ENCODE data around the gene KCNK3. TPM values are rescaled to one million over a fixed set of nuclear protein-coding genes. Genes with fewer than 3 reads are reported as not detected.

The KCNK3 gene
- total and polyA plus RNA-seq, 3 donors from 2014 or later = 1.0 to 2.5 (median 1.5) TPM

DNA sequence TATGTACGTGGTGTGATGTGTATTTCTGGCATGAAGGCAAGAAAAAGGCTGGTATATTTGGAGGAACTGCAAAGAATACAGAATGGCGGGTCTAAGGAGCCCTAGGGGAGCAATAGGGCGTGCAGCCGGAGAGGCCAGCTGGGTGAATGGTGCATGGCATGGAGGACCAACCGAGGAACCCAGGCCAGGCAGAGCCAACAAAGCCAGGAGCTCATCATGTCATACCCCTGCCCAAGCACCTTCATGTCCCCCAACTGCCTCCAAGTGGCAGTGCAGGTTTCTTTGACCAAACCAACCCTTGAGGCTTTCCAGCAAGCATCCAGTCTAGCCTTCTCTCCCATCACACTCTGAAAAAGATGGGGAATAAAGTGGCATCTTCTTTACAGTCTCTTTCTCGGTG, 8.9 kb upstream of the KCNK3 start:
- H3K27me3 ChIP-seq = no peaks in the 10 kb centered on the region
- TF ChIP-seq POLR2A (IDR thresholded peaks at IDR 0.05) = no peak
- TF ChIP-seq, protein P1, sequence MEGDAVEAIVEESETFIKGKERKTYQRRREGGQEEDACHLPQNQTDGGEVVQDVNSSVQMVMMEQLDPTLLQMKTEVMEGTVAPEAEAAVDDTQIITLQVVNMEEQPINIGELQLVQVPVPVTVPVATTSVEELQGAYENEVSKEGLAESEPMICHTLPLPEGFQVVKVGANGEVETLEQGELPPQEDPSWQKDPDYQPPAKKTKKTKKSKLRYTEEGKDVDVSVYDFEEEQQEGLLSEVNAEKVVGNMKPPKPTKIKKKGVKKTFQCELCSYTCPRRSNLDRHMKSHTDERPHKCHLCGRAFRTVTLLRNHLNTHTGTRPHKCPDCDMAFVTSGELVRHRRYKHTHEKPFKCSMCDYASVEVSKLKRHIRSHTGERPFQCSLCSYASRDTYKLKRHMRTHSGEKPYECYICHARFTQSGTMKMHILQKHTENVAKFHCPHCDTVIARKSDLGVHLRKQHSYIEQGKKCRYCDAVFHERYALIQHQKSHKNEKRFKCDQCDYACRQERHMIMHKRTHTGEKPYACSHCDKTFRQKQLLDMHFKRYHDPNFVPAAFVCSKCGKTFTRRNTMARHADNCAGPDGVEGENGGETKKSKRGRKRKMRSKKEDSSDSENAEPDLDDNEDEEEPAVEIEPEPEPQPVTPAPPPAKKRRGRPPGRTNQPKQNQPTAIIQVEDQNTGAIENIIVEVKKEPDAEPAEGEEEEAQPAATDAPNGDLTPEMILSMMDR (IDR thresholded peaks at IDR 0.05) = no peak
- 90 to 93% methylated on average over 5 to 6 of the region's 6 CpGs for WGBS, 2 donors
- no peak for DNase-seq
- intact Hi-C loops (cut with DNase I; ENCODE audit: low total_unique reads) = no loop called here
- H3K4me1 ChIP-seq = no peaks in the 10 kb centered on the region
- H3K4me3 ChIP-seq = no peak overlapping the region
- no peaks in the 10 kb centered on the region for H3K36me3 ChIP-seq (ENCODE audit: low read depth, missing control alignments)
- no peaks in the 10 kb centered on the region for H3K9me3 ChIP-seq
- no peak overlapping the region for H3K27ac ChIP-seq

DNA sequence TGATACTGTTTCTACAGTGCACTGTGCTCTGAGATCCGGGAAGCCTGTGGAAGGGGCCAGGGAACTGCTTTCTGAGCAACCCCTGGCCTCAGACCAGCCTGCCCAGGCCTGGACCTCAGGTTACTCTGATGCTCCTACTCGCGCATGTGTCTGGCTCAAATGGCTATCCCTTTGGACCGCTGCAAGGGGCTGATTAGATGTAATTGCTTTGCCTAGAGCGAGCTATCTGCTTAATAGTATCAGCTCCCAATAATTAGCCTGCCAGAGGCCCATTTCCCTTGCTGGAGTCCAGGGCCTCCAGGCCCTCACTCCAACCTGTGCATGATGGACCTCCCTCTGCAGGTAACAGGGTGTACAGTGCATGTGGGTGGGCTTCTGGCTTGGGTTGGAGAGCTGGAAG, 7.2 kb upstream of the KCNK3 start:
- TF ChIP-seq POLR2A (IDR thresholded peaks at IDR 0.05) = no peak
- TF ChIP-seq, protein P1 (IDR thresholded peaks at IDR 0.05) = no peak
- Histone ChIP-seq H3K27me3 (no peaks in the 10 kb centered on the region), H3K9me3 (no peaks in the 10 kb centered on the region), H3K4me3 (no peak overlapping the region), H3K4me1 (no peaks in the 10 kb centered on the region), H3K27ac (no peak overlapping the region), H3K36me3 (ENCODE audit: low read depth, missing control alignments) (no peaks in the 10 kb centered on the region)
- DNase-seq = no peak
- 88 to 96% methylated on average over 5 of the region's 5 CpGs for WGBS, 2 donors
- intact Hi-C loops (cut with DNase I; ENCODE audit: low total_unique reads) = no loop called here

DNA sequence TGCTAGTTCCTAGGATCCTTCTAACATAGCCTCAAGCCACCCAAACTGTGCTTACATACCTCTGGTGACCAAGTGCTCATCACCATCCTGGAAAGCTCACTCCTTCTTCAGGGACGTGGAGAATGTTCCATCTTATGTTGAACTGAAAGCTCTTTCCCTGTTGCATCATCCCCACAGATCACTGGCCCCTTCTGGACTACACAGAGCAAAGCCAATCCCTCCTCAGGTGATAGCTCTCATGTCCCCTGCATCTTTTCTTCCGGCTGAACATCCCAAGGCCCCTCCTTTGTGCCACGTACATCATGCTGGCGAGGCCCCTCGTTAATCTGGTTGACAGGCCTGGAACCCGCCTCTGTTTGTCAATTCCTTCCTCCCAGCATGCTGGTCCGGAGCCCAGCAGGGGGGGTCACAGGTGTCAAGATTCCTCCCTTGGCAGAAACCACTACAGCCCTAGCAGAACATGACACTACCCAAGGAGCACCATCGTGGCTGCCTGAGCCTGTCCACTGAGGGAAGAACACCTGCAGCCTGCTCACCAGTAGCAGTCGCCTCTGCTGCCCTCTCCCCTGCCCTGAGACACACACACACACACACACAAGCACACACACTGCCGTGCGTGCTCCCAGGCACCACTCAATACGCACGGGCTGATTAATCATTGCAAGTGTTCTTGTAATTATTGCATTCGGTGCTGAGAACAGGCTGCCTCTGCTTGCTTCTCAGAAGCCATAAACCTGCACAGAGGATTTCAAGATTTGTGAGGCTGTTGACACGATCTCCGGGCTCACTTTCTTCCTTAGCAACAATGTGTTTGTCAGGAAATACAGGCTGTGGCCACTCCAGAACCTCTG, 6.3 kb upstream of the KCNK3 start:
- intact Hi-C loops (cut with DNase I; ENCODE audit: low total_unique reads) = no loop called here
- DNase-seq = no peak
- H3K27ac ChIP-seq = no peak overlapping the region

DNA sequence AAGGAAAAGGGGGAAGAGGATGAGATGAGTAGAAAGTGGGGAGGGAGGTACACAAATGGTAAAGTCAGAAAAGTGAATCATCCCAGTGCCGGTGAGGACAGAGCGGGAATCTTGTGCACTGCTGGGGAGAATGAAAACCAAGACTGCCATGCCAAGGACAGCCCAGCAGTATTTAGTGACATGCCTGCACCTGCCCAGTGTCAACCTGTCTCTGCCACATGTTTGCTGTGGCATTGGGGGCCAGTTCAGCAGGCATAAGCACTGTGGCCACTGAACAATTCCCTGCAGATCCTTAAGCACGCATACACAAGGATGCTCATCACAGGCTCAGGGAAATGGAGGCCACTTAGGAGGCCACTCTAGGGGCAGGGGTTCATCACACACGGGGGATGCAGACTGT, 5.2 kb upstream of the KCNK3 start:
- no peaks in the 10 kb centered on the region for H3K36me3 ChIP-seq (ENCODE audit: low read depth, missing control alignments)
- H3K4me1 ChIP-seq = peaks cover 5% of the 10 kb centered on the region
- DNase-seq = no peak
- TF ChIP-seq POLR2A (IDR thresholded peaks at IDR 0.05) = no peak
- TF ChIP-seq, protein P1 (IDR thresholded peaks at IDR 0.05) = no peak
- WGBS, 2 donors = 85 to 92% methylated on average over 4 of the region's 4 CpGs
- H3K27ac ChIP-seq = no peak overlapping the region
- H3K27me3 ChIP-seq = no peaks in the 10 kb centered on the region
- no peak overlapping the region for H3K4me3 ChIP-seq
- H3K9me3 ChIP-seq = no peaks in the 10 kb centered on the region
- intact Hi-C loops (cut with DNase I; ENCODE audit: low total_unique reads) = no loop called here

More for the DNA sequence above, 6.3 kb upstream of the KCNK3 start:
- H3K4me1 ChIP-seq = no peaks in the 10 kb centered on the region
- TF ChIP-seq, protein P1 (IDR thresholded peaks at IDR 0.05) = no peak
- no peak for TF ChIP-seq POLR2A (IDR thresholded peaks at IDR 0.05)
- WGBS, 2 donors = 60 to 64% methylated on average over 16 of the region's 16 CpGs
- H3K27me3 ChIP-seq = no peaks in the 10 kb centered on the region
- H3K36me3 ChIP-seq (ENCODE audit: low read depth, missing control alignments) = no peaks in the 10 kb centered on the region
- H3K4me3 ChIP-seq = no peak overlapping the region
- H3K9me3 ChIP-seq = no peaks in the 10 kb centered on the region

DNA sequence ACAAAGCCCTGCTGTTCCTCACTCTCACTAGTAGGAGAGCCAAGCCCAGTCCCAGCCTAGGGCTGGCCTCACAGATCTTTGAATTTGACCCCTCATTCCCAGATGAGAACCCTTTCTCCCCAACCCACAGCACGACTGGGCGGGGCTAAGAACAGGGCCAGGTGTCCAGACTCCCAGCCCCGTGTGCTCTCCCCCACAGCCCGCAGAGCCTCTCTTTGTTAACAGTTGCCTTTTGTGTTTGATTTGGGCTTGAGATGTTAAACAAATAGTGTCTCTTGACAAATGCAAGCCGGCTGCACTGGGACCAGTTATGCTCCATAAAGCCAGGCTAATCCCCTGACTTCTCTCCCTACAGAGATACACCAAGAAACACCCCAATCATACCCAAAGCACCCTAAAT, 4.7 kb upstream of the KCNK3 start:
- intact Hi-C loops (cut with DNase I; ENCODE audit: low total_unique reads) = no loop called here

More for the DNA sequence above, 4.7 kb upstream of the KCNK3 start:
- no peak overlapping the region for H3K27ac ChIP-seq
- H3K9me3 ChIP-seq = no peaks in the 10 kb centered on the region
- no peaks in the 10 kb centered on the region for H3K36me3 ChIP-seq (ENCODE audit: low read depth, missing control alignments)
- TF ChIP-seq, protein P1 (IDR thresholded peaks at IDR 0.05) = no peak
- no peak for TF ChIP-seq POLR2A (IDR thresholded peaks at IDR 0.05)
- DNase-seq = no peak
- H3K27me3 ChIP-seq = no peaks in the 10 kb centered on the region
- H3K4me3 ChIP-seq = no peak overlapping the region
- peaks cover 5% of the 10 kb centered on the region for H3K4me1 ChIP-seq
- 55 to 82% methylated on average over 5 of the region's 5 CpGs for WGBS, 2 donors
